IPS DF 6.9 (cell line): ENCODE measurements around the gene BCAP31.
"Not testable (repeated sequence)": the region's sequence is repeated elsewhere in the genome, so short reads cannot be mapped to it uniquely, and the experiment has no call there.

ENCODE experiments used
- DNase-seq: peaks from one replicate; pipeline ENCODE4 v3.0.0-alpha.2; 2013; ENCODE audit warnings: low read depth, low spot score
- H3K27ac ChIP-seq: one replicate; pipeline ENCODE4 v1.5.1; 2013; ENCODE audit warnings: low read length, control low read depth
- H3K27me3 ChIP-seq: 2 replicates; pipeline ENCODE4 v1.6.1; 2013; ENCODE audit warnings: mild to moderate bottlenecking, low read length; ENCODE audit not compliant: control insufficient read depth, insufficient read depth
- H3K36me3 ChIP-seq: 2 replicates; pipeline ENCODE4 v1.6.1; 2013; ENCODE audit warnings: low read length; ENCODE audit not compliant: control insufficient read depth, insufficient read depth
- H3K4me1 ChIP-seq: 2 replicates; pipeline ENCODE4 v1.6.1; 2013; ENCODE audit warnings: low read length; ENCODE audit not compliant: control insufficient read depth, insufficient read depth
- H3K4me3 ChIP-seq: 2 replicates; pipeline ENCODE4 v1.5.1; 2013; ENCODE audit warnings: mild to moderate bottlenecking, low read length
- H3K9me3 ChIP-seq: 2 replicates; pipeline ENCODE4 v1.6.1; 2013; ENCODE audit warnings: low read length, inconsistent platforms; ENCODE audit not compliant: control insufficient read depth, insufficient read depth
- WGBS: extraction: QIAGEN DNeasy Blood & Tissue Kit; methylation state at CpG from one replicate; pipeline ENCODE4 v1.1.7; 2013; ENCODE audit warnings: mixed read lengths, missing lambda C conversion rate; ENCODE audit not compliant: insufficient read length, insufficient coverage; 5-methylcytosine and 5-hydroxymethylcytosine counted together

The BCAP31 gene

GRCh38 chrX:153692003-153692402 lies 32.2 kb downstream of the BCAP31 start:
- Histone ChIP-seq H3K4me1 (peaks cover 2% of the 10 kb centered on the region; the same call in 1 of the 2 replicates), H3K9me3 (no peaks in the 10 kb centered on the region), H3K27ac (no peak overlapping the region), H3K4me3 (no peak overlapping the region), H3K27me3 (no peaks in the 10 kb centered on the region), H3K36me3 (peaks cover 16% of the 10 kb centered on the region)
- WGBS = no CpG with 5 or more reads among the region's 4 CpGs
- no peak for DNase-seq

DNA sequence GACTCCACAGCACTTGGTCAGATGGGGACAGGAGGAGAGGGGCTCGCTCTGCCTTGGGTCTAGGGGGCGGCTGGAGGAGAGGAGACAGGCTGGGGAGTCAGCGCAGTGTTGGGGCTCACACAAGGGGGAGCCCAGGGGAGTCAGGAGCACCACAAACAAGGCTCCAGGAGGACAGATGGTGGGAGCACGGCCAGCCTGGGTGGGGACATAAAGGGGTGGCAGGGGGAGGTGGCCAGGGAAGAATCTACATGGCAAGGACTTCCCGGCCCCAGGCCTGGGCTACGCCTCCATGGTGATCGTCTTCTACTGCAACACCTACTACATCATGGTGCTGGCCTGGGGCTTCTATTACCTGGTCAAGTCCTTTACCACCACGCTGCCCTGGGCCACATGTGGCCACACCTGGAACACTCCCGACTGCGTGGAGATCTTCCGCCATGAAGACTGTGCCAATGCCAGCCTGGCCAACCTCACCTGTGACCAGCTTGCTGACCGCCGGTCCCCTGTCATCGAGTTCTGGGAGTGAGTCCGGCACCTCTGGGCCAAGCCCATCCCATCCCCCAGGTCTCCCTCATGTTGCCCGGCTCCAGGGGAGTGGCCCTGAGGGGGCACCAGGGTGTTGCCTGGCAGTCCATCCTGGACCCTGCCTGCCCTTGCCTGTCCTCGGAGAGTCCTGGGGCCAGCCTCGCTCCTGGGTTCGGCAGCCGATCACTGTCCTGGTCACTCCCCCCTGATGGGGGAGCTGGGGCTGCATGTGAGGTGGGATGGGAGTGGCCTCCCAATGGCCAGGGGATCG lies 33.0 kb downstream of the BCAP31 start:
- not testable (repeated sequence) for DNase-seq, H3K4me3 ChIP-seq, H3K27ac ChIP-seq, H3K4me1 ChIP-seq, H3K9me3 ChIP-seq, H3K27me3 ChIP-seq
- peaks cover 16% of the 10 kb centered on the region for H3K36me3 ChIP-seq
- no CpG with 5 or more reads among the region's 21 CpGs for WGBS

DNA sequence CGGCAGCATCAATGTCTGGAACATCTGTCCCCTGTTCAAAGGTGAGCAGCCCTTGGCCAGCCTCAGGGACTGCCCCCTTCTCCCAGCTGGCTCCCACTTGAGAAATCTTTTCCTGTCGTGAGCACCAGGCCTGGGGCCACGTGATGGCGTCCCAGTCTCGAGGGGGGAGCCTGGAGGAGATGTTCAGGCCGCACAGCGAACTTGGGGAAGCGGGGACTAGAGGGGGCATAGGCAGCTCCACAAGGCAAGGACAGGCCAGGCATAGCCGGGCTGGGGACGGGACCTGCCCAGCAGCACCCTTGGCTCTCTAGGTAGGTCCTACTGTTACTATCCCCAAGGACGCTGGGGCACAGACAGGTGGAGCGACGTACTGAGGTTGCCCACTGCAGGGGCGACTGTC lies 33.7 kb downstream of the BCAP31 start:
- no CpG with 5 or more reads among the region's 14 CpGs for WGBS
- Histone ChIP-seq H3K9me3 (no peaks in the 10 kb centered on the region), H3K27me3 (no peaks in the 10 kb centered on the region), H3K4me3 (no peak overlapping the region), H3K36me3 (peaks cover 16% of the 10 kb centered on the region), H3K27ac (no peak overlapping the region), H3K4me1 (peaks cover 7% of the 10 kb centered on the region)
- no peak for DNase-seq

- peaks cover 8% of the 10 kb centered on the region for H3K4me1 ChIP-seq
- H3K4me3 ChIP-seq = peak overlapping the region; percentile 58; the same call in 1 of the 2 replicates
- H3K9me3 ChIP-seq = no peaks in the 10 kb centered on the region
- H3K27ac ChIP-seq = no peak overlapping the region
- no peaks in the 10 kb centered on the region for H3K27me3 ChIP-seq
- H3K36me3 ChIP-seq = peaks cover 16% of the 10 kb centered on the region
- no CpG with 5 or more reads among the region's 19 CpGs for WGBS
- no peak for DNase-seq
These were observed 34.3 kb downstream of the BCAP31 start for GRCh38 chrX:153689654-153690465.

- H3K9me3 ChIP-seq = no peaks in the 10 kb centered on the region
- peaks cover 13% of the 10 kb centered on the region for H3K36me3 ChIP-seq
- no CpG with 5 or more reads among the region's 53 CpGs for WGBS
- H3K27me3 ChIP-seq = no peaks in the 10 kb centered on the region
- H3K4me1 ChIP-seq = peaks cover 8% of the 10 kb centered on the region
- DNase-seq = no peak
- H3K4me3 ChIP-seq = peak overlapping the region; percentile 58; the same call in 1 of the 2 replicates
- H3K27ac ChIP-seq = no peak overlapping the region
These were observed 35.1 kb downstream of the BCAP31 start for GRCh38 chrX:153688911-153689590.

DNA sequence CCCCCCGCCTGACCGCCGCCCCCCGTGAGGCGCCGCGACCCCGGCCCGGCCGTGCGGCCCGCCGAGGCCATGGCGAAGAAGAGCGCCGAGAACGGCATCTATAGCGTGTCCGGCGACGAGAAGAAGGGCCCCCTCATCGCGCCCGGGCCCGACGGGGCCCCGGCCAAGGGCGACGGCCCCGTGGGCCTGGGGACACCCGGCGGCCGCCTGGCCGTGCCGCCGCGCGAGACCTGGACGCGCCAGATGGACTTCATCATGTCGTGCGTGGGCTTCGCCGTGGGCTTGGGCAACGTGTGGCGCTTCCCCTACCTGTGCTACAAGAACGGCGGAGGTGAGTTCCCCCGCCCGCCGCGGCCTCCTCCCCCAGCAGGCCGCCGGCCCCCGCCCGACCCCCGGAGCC lies 35.7 kb downstream of the BCAP31 start:
- H3K9me3 ChIP-seq = no peaks in the 10 kb centered on the region
- peaks cover 8% of the 10 kb centered on the region for H3K4me1 ChIP-seq
- H3K4me3 ChIP-seq = peak overlapping the region; percentile 58
- H3K27ac ChIP-seq = no peak overlapping the region
- no peaks in the 10 kb centered on the region for H3K27me3 ChIP-seq
- H3K36me3 ChIP-seq = peaks cover 11% of the 10 kb centered on the region
- no peak for DNase-seq
- WGBS = no CpG with 5 or more reads among the region's 57 CpGs

GRCh38 chrX:153688071-153688470 lies 36.1 kb downstream of the BCAP31 start:
- peaks cover 8% of the 10 kb centered on the region for H3K4me1 ChIP-seq
- H3K36me3 ChIP-seq = peaks cover 7% of the 10 kb centered on the region; the same call in 1 of the 2 replicates
- no CpG with 5 or more reads among the region's 69 CpGs for WGBS
- H3K4me3 ChIP-seq = peak overlapping the region; percentile 10; the same call in 1 of the 2 replicates
- H3K27ac ChIP-seq = no peak overlapping the region
- H3K9me3 ChIP-seq = no peaks in the 10 kb centered on the region
- H3K27me3 ChIP-seq = no peaks in the 10 kb centered on the region
- DNase-seq = no peak

GRCh38 chrX:153687121-153688039 lies 36.8 kb downstream of the BCAP31 start, which contains the start of gene SLC6A8:
Gene SLC6A8, plus strand, starts transcription at chrX:153687926. Its CDS starts 649 bp downstream, at chrX:153688575.
- H3K4me3 ChIP-seq = peak within 1 kb of the TSS; percentile 58
- peaks cover 7% of the 10 kb centered on the region; the same call in 1 of the 2 replicates for H3K36me3 ChIP-seq
- no peak within 1 kb of the TSS for H3K27ac ChIP-seq
- no CpG with 5 or more reads among the region's 66 CpGs for WGBS
- H3K4me1 ChIP-seq = peaks cover 8% of the 10 kb centered on the region
- no peaks in the 10 kb centered on the region for H3K9me3 ChIP-seq
- no peaks in the 10 kb centered on the region for H3K27me3 ChIP-seq
- no peak for DNase-seq

DNA sequence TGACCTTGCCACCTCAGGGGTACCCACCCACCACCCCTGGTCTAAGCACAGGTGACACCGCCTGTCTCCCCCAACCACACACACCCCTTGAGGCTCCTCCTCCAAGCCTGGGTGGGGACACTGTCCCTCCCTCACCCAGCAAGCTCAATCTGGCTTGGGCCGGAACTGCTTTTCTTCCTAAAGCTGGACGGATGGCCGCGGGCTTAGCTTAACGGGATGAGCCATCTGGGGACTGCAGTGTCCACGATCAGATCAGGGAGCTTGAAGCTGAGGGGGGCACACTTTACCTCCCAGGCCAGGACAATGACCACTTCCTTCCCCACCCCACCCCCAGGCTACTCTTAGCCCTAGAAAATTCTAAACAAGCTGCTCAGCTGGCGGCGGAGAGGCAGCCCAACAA lies 37.5 kb downstream of the BCAP31 start:
- no peak overlapping the region for H3K4me3 ChIP-seq
- H3K27ac ChIP-seq = no peak overlapping the region
- H3K36me3 ChIP-seq = peaks cover 7% of the 10 kb centered on the region; the same call in 1 of the 2 replicates
- DNase-seq = no peak
- H3K9me3 ChIP-seq = no peaks in the 10 kb centered on the region
- no CpG with 5 or more reads among the region's 9 CpGs for WGBS
- no peaks in the 10 kb centered on the region for H3K27me3 ChIP-seq
- H3K4me1 ChIP-seq = peaks cover 8% of the 10 kb centered on the region
